Natural killer cell (primary cell): ENCODE measurements around the gene UQCRC1. TPM values are rescaled to one million over a fixed set of nuclear protein-coding genes. Genes with fewer than 3 reads are reported as not detected.

Experiments
- ATAC-seq, 3 donors: fragments of 150-1000 bp in 2 of 3; fragments of 200-7000 bp in 1 of 3; cut with Tn5 transposase; 1 replicate in 1 of 3; 2 replicates in 2 of 3; pipeline ENCODE4 v1.10.0; 2021; ENCODE audit warnings: mild to moderate bottlenecking in 2 of 3, moderate library complexity in 2 of 3
- DNase-seq, 2 donors: peaks; one replicate each; pipeline versions ENCODE4 v3.0.0 to v3.0.0-alpha.2; 2013 to 2021; ENCODE audit warnings: mixed read lengths in 1 of 2
- H3K27ac ChIP-seq: one replicate; pipeline ENCODE4 v1.5.1; 2013; ENCODE audit warnings: mild to moderate bottlenecking, low read length
- H3K27me3 ChIP-seq: one replicate; pipeline ENCODE4 v1.6.1; 2013; ENCODE audit warnings: low read length; ENCODE audit not compliant: control insufficient read depth, insufficient read depth
- H3K36me3 ChIP-seq: one replicate; pipeline ENCODE4 v1.6.1; 2013; ENCODE audit warnings: low read length; ENCODE audit not compliant: control insufficient read depth, insufficient read depth
- H3K4me1 ChIP-seq: one replicate; pipeline ENCODE4 v1.6.1; 2013; ENCODE audit warnings: low read length; ENCODE audit not compliant: control insufficient read depth, insufficient read depth
- H3K4me3 ChIP-seq: one replicate; pipeline ENCODE4 v1.5.1; 2013; ENCODE audit warnings: low read length
- H3K9me3 ChIP-seq: one replicate; pipeline ENCODE4 v1.6.1; 2013; ENCODE audit warnings: low read length; ENCODE audit not compliant: control insufficient read depth, insufficient read depth
- H3K27ac Mint-ChIP-seq, 2 donors: one replicate each; pipeline ENCODE4 v1.8.0; 2022; ENCODE audit warnings: mild to moderate bottlenecking in 2 of 2, mixed read lengths in 2 of 2, moderate library complexity in 1 of 2
- H3K27me3 Mint-ChIP-seq, 2 donors: one replicate each; pipeline ENCODE4 v1.8.0; 2022; ENCODE audit warnings: low read depth in 2 of 2, mixed read lengths in 2 of 2
- H3K36me3 Mint-ChIP-seq: one replicate; pipeline ENCODE4 v1.8.0; 2022; ENCODE audit warnings: mixed read lengths
- H3K4me1 Mint-ChIP-seq, 2 donors: one replicate each; pipeline ENCODE4 v1.8.0; 2022; ENCODE audit warnings: mixed read lengths in 2 of 2
- H3K4me3 Mint-ChIP-seq: one replicate; pipeline ENCODE4 v1.8.0; 2022; ENCODE audit warnings: mild to moderate bottlenecking, moderate library complexity, mixed read lengths
- H3K9me3 Mint-ChIP-seq, 2 donors: one replicate each; pipeline ENCODE4 v1.8.0; 2022; ENCODE audit warnings: mixed read lengths in 2 of 2
- WGBS: methylation state at CpG from one replicate; pipeline ENCODE4 v1.1.7; 2013; ENCODE audit warnings: missing lambda C conversion rate; ENCODE audit not compliant: insufficient coverage; 5-methylcytosine and 5-hydroxymethylcytosine counted together
- intact Hi-C: fragments of 100-400 bp; cut with micrococcal nuclease; formaldehyde crosslinking; loops from one replicate; pipeline ENCODE4 v1.14.2; 2022
- total RNA-seq, 4 donors: library from RNA; stranded (reverse); fragments of 120-200 nt in 1 of 4; gene quantifications; one replicate each; pipeline versions ENCODE4 v1.2.3 to v1.2.4, GENCODE V29; 2013 to 2022
- TF ChIP-seq, protein P1 (sequence below): fragments of 200-600 bp; IDR thresholded peaks from one replicate; pipeline ENCODE4 v1.8.0; 2022; ENCODE audit warnings: antibody characterized with exemption

UQCRC1 gene
- total RNA-seq, 3 donors from 2014 or later (not counting 1 experiment from before 2014, with no cell fraction given): 117 to 139 (median 124) TPM

GRCh38 chr3:48651771-48652170 is 42.3 kb upstream of the UQCRC1 start:
- Mint-ChIP-seq H3K36me3 (no peaks in the 10 kb centered on the region), H3K27ac (no peak overlapping the region), H3K9me3 (no peaks in the 10 kb centered on the region), H3K27me3 (peaks cover 0 to 4% of the 10 kb centered on the region in 2 donors), H3K4me3 (no peak overlapping the region), H3K4me1 (peaks cover 3 to 4% of the 10 kb centered on the region in 2 donors)
- no peak for DNase-seq
- ATAC-seq: no peak
- Histone ChIP-seq H3K36me3 (no peaks in the 10 kb centered on the region), H3K9me3 (no peaks in the 10 kb centered on the region), H3K27ac (no peak overlapping the region), H3K4me1 (peaks cover 15% of the 10 kb centered on the region), H3K4me3 (no peak overlapping the region), H3K27me3 (no peaks in the 10 kb centered on the region)
- intact Hi-C loops: no loop called here
- TF ChIP-seq, protein P1, sequence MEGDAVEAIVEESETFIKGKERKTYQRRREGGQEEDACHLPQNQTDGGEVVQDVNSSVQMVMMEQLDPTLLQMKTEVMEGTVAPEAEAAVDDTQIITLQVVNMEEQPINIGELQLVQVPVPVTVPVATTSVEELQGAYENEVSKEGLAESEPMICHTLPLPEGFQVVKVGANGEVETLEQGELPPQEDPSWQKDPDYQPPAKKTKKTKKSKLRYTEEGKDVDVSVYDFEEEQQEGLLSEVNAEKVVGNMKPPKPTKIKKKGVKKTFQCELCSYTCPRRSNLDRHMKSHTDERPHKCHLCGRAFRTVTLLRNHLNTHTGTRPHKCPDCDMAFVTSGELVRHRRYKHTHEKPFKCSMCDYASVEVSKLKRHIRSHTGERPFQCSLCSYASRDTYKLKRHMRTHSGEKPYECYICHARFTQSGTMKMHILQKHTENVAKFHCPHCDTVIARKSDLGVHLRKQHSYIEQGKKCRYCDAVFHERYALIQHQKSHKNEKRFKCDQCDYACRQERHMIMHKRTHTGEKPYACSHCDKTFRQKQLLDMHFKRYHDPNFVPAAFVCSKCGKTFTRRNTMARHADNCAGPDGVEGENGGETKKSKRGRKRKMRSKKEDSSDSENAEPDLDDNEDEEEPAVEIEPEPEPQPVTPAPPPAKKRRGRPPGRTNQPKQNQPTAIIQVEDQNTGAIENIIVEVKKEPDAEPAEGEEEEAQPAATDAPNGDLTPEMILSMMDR: no peak
- 94% methylated on average over 11 of the region's 11 CpGs for WGBS

DNA sequence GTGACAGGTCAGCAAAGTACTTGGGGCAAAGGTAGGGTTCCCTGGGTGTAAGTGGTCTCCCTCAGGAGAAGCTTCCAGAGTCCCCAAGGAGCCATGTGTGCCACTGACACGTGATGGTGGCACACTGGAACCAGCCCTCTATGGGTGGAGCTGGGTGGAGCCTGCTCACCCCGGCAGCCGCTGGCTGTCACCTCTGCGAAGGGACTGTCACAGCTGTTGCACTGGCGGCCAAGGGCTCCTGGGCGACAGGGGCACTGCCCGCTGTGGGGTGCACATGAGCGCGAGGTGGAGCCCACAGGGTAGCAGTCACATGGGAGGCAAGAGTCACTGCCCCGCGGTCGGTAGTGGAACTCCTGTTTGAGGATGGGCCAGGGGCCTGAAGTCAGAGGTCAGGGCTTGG is 41.3 kb upstream of the UQCRC1 start:
- no peaks in the 10 kb centered on the region for H3K9me3 Mint-ChIP-seq
- WGBS: 90% methylated on average over 12 of the region's 12 CpGs
- peaks cover 0 to 4% of the 10 kb centered on the region in 2 donors for H3K27me3 Mint-ChIP-seq
- H3K36me3 ChIP-seq: no peaks in the 10 kb centered on the region
- H3K4me3 ChIP-seq: no peak overlapping the region
- H3K27me3 ChIP-seq: no peaks in the 10 kb centered on the region
- no peaks in the 10 kb centered on the region for H3K36me3 Mint-ChIP-seq
- no peak overlapping the region for H3K27ac ChIP-seq
- H3K9me3 ChIP-seq: no peaks in the 10 kb centered on the region
- no peak for DNase-seq
- TF ChIP-seq, protein P1: no peak
- H3K27ac Mint-ChIP-seq: no peak overlapping the region
- intact Hi-C loops: no loop called here
- no peak overlapping the region for H3K4me3 Mint-ChIP-seq
- H3K4me1 Mint-ChIP-seq: no peaks in the 10 kb centered on the region
- peaks cover 8% of the 10 kb centered on the region for H3K4me1 ChIP-seq
- no peak for ATAC-seq

GRCh38 chr3:48648188-48648850 is 38.9 kb upstream of the UQCRC1 start:
- H3K36me3 ChIP-seq: no peaks in the 10 kb centered on the region
- DNase-seq (no peak), ATAC-seq (no peak)
- Mint-ChIP-seq H3K27ac (no peak overlapping the region), H3K4me1 (no peaks in the 10 kb centered on the region), H3K36me3 (no peaks in the 10 kb centered on the region), H3K9me3 (no peaks in the 10 kb centered on the region), H3K4me3 (no peak overlapping the region), H3K27me3 (peaks cover 0 to 4% of the 10 kb centered on the region in 2 donors)
- H3K27me3 ChIP-seq: no peaks in the 10 kb centered on the region
- 91% methylated on average over 15 of the region's 15 CpGs for WGBS
- H3K4me3 ChIP-seq: no peak overlapping the region
- TF ChIP-seq, protein P1: no peak
- intact Hi-C loops: no loop called here
- H3K9me3 ChIP-seq: no peaks in the 10 kb centered on the region
- H3K4me1 ChIP-seq: no peaks in the 10 kb centered on the region
- H3K27ac ChIP-seq: no peak overlapping the region

DNA sequence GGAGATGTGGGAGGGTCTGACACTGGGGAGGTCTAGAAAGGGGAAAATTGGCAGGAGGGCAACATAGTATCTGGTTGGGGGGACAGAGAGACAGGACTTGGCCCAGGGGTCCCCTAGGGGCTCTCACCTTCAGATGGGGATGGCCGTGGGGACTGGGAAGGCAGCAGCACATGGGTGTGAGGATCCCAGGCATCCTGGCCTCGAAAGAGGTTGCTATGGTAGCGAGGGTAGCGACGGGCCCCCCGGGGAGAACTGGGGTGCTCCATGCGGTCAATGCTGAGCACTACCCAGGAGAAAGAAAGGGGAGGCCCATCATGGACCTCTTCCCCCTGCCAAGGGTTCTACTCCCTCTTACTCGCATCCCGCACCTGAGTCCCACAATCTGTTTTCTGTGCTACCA is 38.3 kb upstream of the UQCRC1 start:
- Mint-ChIP-seq H3K36me3 (no peaks in the 10 kb centered on the region), H3K9me3 (no peaks in the 10 kb centered on the region), H3K4me1 (no peaks in the 10 kb centered on the region), H3K27ac (no peak overlapping the region), H3K27me3 (peaks cover 0 to 2% of the 10 kb centered on the region in 2 donors), H3K4me3 (no peak overlapping the region)
- intact Hi-C loops: no loop called here
- no peaks in the 10 kb centered on the region for H3K36me3 ChIP-seq
- 94% methylated on average over 9 of the region's 9 CpGs for WGBS
- H3K27ac ChIP-seq: no peak overlapping the region
- no peak overlapping the region for H3K4me3 ChIP-seq
- no peaks in the 10 kb centered on the region for H3K9me3 ChIP-seq
- TF ChIP-seq, protein P1: no peak
- H3K27me3 ChIP-seq: no peaks in the 10 kb centered on the region
- no peaks in the 10 kb centered on the region for H3K4me1 ChIP-seq
- DNase-seq: no peak
- no peak for ATAC-seq
